ENCODE data around the gene NEK3.
"Not testable (repeated sequence)": the region's sequence is repeated elsewhere in the genome, so short reads cannot be mapped to it uniquely, and the experiment has no call there.

NEK3 gene

GRCh38 chr13:52159159-52159982 is at the start of gene NEK3:
TSS of gene NEK3 (minus strand) at chr13:52159597. CDS start at chr13:52156191, 3,406 bp downstream.
- FAIRE-seq, result no peak

GRCh38 chr13:52208384-52208783 is 49.0 kb upstream of the NEK3 start:
- not testable (repeated sequence) for FAIRE-seq

GRCh38 chr13:52207896-52208295 is 48.5 kb upstream of the NEK3 start:
- FAIRE-seq, result not testable (repeated sequence)

GRCh38 chr13:52207337-52207736 is 47.9 kb upstream of the NEK3 start:
- not testable (repeated sequence) for FAIRE-seq

GRCh38 chr13:52204546-52204945 is 45.1 kb upstream of the NEK3 start:
- not testable (repeated sequence) for FAIRE-seq

GRCh38 chr13:52203864-52204263 is 44.5 kb upstream of the NEK3 start:
- FAIRE-seq, result not testable (repeated sequence)

GRCh38 chr13:52202506-52202905 is 43.1 kb upstream of the NEK3 start:
- FAIRE-seq, result not testable (repeated sequence)

- FAIRE-seq, result not testable (repeated sequence)
Measured at GRCh38 chr13:52201439-52202193, 42.2 kb upstream of the NEK3 start.

GRCh38 chr13:52195401-52195837 is 36.0 kb upstream of the NEK3 start:
- no peak for FAIRE-seq

- no peak for FAIRE-seq
Measured at GRCh38 chr13:52194184-52194868, 34.9 kb upstream of the NEK3 start.

- FAIRE-seq, result not testable (repeated sequence)
Measured at GRCh38 chr13:52193587-52194183, 34.3 kb upstream of the NEK3 start.

- not testable (repeated sequence) for FAIRE-seq
Measured at GRCh38 chr13:52187424-52188187, 28.2 kb upstream of the NEK3 start.

- no peak for FAIRE-seq
Measured at GRCh38 chr13:52187029-52187423, 27.6 kb upstream of the NEK3 start.

GRCh38 chr13:52181316-52181954 is 22.0 kb upstream of the NEK3 start:
- FAIRE-seq, result peak; percentile 33

GRCh38 chr13:52179925-52180324 is 20.5 kb upstream of the NEK3 start:
- FAIRE-seq, result no peak

GRCh38 chr13:52177276-52177675 is 17.9 kb upstream of the NEK3 start:
- no peak for FAIRE-seq

GRCh38 chr13:52173970-52174369 is 14.6 kb upstream of the NEK3 start:
- FAIRE-seq, result not testable (repeated sequence)

- no peak for FAIRE-seq
Measured at GRCh38 chr13:52173373-52173772, 14.0 kb upstream of the NEK3 start.

- not testable (repeated sequence) for FAIRE-seq
Measured at GRCh38 chr13:52171686-52172085, 12.3 kb upstream of the NEK3 start.

GRCh38 chr13:52170828-52171391 is 11.5 kb upstream of the NEK3 start:
- FAIRE-seq, result peak; percentile 26

- no peak for FAIRE-seq
Measured at GRCh38 chr13:52169839-52170238, 10.4 kb upstream of the NEK3 start.

Data from endometrium (tissue), 2 donors.